SIG-M5 treated with dmso at 0.1 percent for 504 hours (cell line): ENCODE measurements around the gene ENOX1.
A peak's percentile ranks its signal among the peaks of the same experiment; 100 is the strongest.
"Not testable (repeated sequence)": the region's sequence is repeated elsewhere in the genome, so short reads cannot be mapped to it uniquely, and the experiment has no call there.

ENCODE experiments used
- DNase-seq: peaks from one replicate; lab custom pipeline; 2025; ENCODE audit not compliant: unreplicated experiment; lab: John Stamatoyannopoulos, UW

Gene ENOX1

DNA sequence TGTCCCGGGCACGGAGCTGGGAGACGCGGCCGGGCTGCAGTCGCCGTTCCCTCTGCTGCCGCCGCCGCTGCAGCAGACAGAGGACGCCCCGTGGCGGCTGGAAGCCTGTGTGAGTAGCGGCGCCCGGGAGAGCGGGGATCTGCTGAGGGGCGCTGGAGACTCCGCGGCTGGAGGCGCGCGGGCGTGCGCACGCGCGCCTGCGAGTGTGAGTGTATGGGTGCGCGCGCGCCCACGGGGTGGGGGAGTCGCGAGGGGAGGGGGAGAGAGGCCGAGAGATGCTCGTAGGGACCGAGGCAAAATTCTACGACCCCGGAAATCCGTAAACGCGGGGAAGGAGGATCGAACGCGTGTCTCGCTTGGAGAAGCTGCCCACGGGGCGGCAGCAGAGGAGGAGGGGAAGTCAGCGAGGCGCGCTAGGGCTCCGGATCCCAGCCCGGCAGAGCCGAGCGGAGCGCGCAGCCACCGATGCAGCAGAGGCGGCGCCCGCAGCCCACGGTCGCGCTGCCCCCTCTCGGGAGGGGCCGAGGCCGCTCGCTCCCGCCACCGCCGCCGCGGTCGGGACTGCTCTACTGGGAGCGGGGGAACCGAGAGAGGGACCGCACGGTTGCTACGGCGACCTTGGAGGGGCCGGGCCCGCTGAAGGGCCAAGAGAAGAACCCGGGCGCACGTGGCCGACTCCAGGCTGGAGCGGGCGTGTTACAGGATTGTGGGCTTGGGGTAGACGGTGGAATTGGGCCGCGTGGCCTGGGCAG lies at the start of gene ENOX1:
TSS of gene ENOX1 (minus strand) at position 207 of the 752 bp plus-strand sequence.
- peak; percentile 44 for DNase-seq

DNA sequence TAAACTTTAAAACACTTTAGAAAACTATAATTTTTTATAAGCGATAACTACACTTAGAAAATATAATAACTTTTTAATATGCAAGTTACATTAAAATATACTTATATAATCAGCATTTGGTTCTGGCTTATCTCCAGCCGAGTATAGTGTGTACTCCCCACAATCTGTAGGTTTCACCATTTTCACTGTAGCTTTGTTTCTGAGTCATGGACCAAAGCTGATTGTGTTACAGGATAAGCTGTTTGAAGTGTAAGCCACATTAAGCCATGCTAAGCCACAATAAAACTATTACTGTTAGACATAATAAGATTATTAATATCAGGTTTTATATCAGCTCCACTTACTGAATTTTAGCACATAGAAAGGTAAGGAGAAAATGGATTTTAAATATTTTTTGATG lies 48.9 kb upstream of the ENOX1 start:
- DNase-seq = no peak

- DNase-seq = no peak
Observed at GRCh38 chr13:43831088-43831487, 44.3 kb upstream of the ENOX1 start.

GRCh38 chr13:43830497-43830881 lies 43.7 kb upstream of the ENOX1 start:
- peak; percentile 80 for DNase-seq

DNA sequence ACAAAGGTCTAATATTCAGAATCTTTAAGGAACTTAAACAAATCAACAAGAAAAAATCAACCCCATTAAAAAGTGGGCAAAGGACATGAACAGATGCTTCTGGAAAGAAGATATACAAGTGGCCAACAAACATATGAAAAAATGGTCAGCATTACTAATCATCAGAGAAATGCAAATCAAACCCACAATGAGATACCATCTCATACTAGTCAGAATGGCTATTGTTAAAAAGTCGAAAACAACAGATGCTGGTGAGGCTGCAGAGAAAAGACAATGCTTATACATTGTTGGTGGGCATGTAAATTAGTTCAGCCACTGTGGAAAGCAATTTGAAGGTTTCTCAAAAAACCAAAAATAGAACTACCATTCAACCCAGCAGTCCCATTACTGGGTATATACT lies 37.9 kb upstream of the ENOX1 start:
- DNase-seq = not testable (repeated sequence)

DNA sequence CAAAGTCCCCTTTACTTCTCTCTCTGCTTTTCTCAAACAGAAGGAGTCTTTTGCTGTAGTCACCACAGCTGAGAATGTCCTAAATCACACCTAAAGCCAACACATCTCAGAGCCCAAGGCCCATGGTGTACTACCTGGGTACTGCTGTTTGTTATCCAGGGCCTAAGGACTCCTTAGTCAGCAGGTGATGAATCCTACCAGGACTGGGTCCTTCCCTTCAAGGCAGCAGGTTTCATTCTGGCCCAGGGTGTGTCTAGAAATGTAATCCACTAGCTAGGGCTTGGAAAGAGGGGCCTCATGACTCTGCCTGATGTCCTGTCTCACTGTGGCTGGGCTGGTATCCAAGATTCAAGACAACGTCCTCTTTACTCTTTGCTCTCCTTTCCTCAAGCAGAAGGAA lies 36.2 kb upstream of the ENOX1 start:
- no peak for DNase-seq

GRCh38 chr13:43816401-43816889 lies 29.7 kb upstream of the ENOX1 start:
- DNase-seq = no peak

GRCh38 chr13:43815204-43815603 lies 28.4 kb upstream of the ENOX1 start:
- DNase-seq = no peak

DNA sequence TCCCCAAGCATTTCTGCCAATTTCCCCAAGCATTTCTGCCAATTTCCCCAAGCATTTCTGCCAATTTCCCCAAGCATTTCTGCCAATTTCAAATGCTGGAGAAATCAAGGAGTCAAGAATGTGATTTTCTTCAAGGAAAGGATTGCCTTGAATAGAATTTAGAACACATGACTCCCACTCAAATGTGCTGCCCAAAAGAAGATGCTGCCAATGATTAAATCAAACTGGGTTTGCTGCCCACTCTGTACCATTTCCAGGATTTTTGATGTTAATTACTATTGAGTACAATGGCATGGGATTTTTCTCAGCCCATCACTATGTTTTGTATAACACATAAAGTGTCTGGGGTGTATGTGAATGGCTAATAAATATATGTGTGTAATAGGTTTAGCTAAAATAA lies 21.9 kb upstream of the ENOX1 start:
- no peak for DNase-seq

- no peak for DNase-seq
Observed at GRCh38 chr13:43805681-43806128, 18.9 kb upstream of the ENOX1 start.

- DNase-seq = peak; percentile 1
Observed at GRCh38 chr13:43805071-43805468, 18.3 kb upstream of the ENOX1 start.

DNA sequence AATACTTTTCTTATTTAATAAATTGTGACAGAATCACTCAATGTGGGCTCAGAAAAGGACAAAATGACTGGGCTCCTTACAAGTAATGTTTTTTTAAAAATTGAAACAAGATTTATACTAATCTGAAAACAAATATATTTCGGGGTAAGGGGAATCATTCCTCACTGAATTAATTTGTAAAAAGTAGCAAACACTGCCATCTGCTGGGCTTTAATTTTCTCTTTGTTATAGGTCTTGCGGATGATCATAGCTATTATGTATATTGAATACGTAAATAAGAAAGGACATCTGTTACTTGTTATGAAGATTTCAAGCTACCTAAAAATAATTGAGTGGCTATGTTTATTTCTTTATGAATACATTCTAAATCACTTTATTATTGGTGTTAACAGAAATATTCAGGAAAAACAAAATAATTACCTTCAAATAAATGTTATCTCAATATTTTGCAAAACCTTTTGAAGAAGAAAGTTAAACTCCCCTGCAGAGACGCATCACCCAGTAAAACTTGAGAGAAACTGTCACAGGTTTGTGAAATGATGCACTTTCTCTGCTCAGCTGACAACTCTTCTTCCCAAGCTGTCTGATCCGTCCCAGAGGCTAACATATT lies 17.8 kb upstream of the ENOX1 start:
- DNase-seq = peak; percentile 54

- DNase-seq = no peak
Observed at GRCh38 chr13:43802511-43802910, 15.7 kb upstream of the ENOX1 start.

DNA sequence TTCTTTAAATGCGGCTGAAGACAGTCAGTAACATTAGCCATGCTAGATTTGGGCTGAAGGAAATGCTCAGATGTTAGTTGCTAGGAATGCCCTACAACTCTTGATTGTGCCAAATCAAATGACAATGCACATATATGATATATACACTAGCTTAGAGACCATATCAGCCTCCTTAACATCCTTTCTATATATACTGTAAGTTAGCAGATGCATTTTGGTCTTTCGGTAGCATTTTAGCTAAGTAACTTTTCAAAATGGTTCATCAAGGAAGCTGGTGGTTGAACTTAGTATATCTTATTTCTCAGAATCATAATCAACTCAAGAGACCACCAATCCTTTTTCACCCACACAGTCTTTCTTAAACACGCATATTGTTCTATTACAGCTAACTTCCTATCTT lies 14.1 kb upstream of the ENOX1 start:
- no peak for DNase-seq

- peak; percentile 33 for DNase-seq
Observed at GRCh38 chr13:43799191-43799590, 12.4 kb upstream of the ENOX1 start.

DNA sequence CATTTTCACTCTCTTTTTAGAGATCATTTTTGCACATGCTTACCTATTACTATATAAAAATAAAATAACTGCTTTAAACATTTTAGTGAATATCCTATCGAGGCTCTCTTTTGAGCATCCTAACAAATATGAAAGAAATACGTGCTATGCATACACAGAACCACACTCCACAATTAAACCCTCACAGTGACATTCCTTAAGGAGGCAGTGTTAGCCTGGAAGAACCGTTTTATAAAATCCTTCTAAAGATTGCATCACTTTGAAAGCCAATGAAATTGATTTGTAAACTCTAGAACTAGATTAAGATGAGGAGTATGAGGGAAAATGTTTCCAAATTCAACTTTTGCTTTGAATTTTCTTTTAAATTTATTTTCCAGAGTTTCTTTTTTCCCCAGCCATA lies 11.1 kb upstream of the ENOX1 start:
- DNase-seq = no peak

DNA sequence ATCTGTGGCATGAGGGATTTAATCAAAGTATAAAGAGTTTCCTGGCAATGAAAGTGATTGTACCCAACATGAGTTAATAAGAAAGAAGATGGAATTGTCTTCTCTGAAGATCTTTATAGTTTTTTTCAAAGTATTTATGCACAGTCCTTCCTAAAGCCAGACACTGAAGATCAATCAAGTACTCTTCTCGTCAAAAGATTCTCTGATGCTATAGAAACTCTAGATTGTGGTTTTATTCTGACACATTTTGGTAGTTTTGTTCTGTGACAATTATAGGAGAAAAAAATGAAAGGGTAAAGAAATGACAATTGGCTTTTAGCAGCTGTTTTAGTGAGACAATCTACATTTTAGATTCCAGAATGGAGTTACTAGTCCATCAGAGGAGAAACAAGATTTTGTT lies 10.4 kb upstream of the ENOX1 start:
- no peak for DNase-seq

- no peak for DNase-seq
Observed at GRCh38 chr13:43794416-43794815, 7.6 kb upstream of the ENOX1 start.

DNA sequence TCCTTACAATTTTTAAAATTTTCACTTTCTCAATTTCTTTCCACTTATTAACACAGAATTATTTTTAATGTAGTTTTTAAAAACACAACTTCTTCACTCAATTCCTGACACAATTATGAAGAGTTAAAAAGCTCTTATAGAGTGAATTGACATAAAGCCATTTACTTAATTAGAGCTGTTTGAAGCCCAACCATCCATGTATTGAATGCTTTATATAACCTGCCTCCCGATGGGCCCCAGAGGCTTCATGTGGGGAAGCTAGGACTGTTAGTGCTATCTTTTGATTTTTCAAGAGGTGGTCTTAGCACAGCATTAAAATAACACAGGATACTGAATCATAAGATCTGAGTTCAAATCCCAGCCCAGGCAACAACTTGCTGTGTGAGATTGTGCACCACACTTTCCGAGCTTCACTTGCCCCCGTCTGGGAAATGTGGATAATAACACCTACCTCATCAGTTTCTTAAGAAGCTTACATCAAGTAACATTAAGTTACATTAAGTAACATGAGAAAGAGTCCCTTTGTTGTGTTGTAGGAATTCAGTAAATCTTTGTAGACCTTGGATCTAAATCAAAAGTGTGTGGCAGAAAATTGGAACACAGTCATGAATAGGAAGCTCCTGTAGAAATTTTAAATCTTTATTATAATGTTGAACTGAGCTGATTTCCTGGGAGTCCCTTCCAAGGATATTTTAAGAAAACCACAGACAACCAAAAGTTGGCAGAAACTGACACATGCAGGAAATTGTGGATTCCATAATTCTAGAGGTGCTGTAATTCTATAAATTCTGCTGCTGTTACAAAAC lies 5.5 kb upstream of the ENOX1 start:
- DNase-seq = no peak

- peak; percentile 2 for DNase-seq
Observed at GRCh38 chr13:43787997-43788396, 1.2 kb upstream of the ENOX1 start.

GRCh38 chr13:43787518-43787891 lies 733 bp upstream of the ENOX1 start:
- no peak for DNase-seq

DNA sequence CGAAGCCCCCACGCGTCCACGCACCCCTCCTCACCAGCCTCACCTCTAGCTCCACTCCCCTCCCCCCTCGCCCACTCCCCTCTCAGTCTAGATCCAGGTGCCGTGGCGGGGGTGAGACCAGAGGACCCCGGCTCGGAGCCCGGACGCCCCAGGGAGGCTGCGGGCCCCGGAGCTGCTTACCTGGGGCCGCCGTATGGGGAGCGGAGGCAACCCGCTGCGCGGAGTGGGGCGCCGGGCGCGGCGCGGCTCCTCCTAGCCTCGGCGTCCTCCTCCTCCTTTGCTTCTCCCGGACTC lies 353 bp downstream of the ENOX1 start:
- DNase-seq = no peak
